Esophagus squamous epithelium (tissue), 5 donors: ENCODE results near the gene KCNH6. TPM values are rescaled to one million over a fixed set of nuclear protein-coding genes. Genes with fewer than 3 reads are reported as not detected.
A peak's percentile ranks its signal among the peaks of the same experiment; 100 is the strongest.

Experiments
- DNase-seq: peaks from one replicate; lab custom pipeline; 2025; lab: John Stamatoyannopoulos, UW
- H3K27ac ChIP-seq, 4 donors: fragments of 200-600 bp; sonication (generic); one replicate each; pipeline ENCODE4 v1.5.1; 2016 to 2019; ENCODE audit warnings: mild to moderate bottlenecking in 1 of 4
- H3K27me3 ChIP-seq, 4 donors: fragments of 200-600 bp; sonication (generic); 1 replicate in 3 of 4; 2 replicates in 1 of 4; pipeline versions ENCODE4 v1.5.1 to v1.6.0; 2017 to 2021; ENCODE audit warnings: antibody characterized with exemption in 1 of 4
- H3K36me3 ChIP-seq, 3 donors: fragments of 200-600 bp; sonication (generic); one replicate each; pipeline ENCODE4 v1.5.1; 2016 to 2019
- H3K4me1 ChIP-seq, 3 donors: fragments of 200-600 bp; sonication (generic); one replicate each; pipeline ENCODE4 v1.5.1; 2017 to 2019
- H3K4me3 ChIP-seq, 4 donors: fragments of 200-600 bp; sonication (generic); 1 replicate in 3 of 4; 2 replicates in 1 of 4; pipeline ENCODE4 v1.5.1; 2016 to 2019; ENCODE audit warnings: mild to moderate bottlenecking in 2 of 4, moderate library complexity in 1 of 4
- H3K9me3 ChIP-seq, 3 donors: fragments of 200-600 bp; sonication (generic); one replicate each; pipeline ENCODE4 v1.5.1; 2016 to 2019
- CTCF ChIP-seq, 6 experiments: fragments of 450-650 bp in 4 of 6; fragments of 200-600 bp in 2 of 6; sonication (generic) in 2 of 6; IDR thresholded peaks; one replicate each; pipeline ENCODE4 v1.5.1; 2016 to 2019; ENCODE audit warnings: antibody characterized with exemption in 6 of 6, mild to moderate bottlenecking in 4 of 6, moderate library complexity in 4 of 6
- POLR2A ChIP-seq, 4 donors: fragments of 450-650 bp; IDR thresholded peaks; one replicate each; pipeline ENCODE4 v1.6.1; 2017; ENCODE audit warnings: antibody characterized with exemption in 4 of 4, mild to moderate bottlenecking in 4 of 4, moderate library complexity in 3 of 4
- WGBS, 2 donors: methylation state at CpG; one replicate each; pipeline ENCODE4 v1.1.5; 2018; 5-methylcytosine and 5-hydroxymethylcytosine counted together
- intact Hi-C: fragments of 100-400 bp; cut with DNase I; formaldehyde crosslinking; loops from one replicate; pipeline ENCODE4 v1.15.0; 2022
- total RNA-seq, 4 donors: library from RNA; depleted of rRNA; stranded (reverse); fragments of >200 nt; gene quantifications; one replicate each; pipeline ENCODE4 v1.1.0, GENCODE V29; 2016
- donor health status: DM: yes; HTN: yes; CAD: no.

KCNH6 gene
- not detected for total RNA-seq

- no peaks in the 10 kb centered on the region for H3K9me3 ChIP-seq
- intact Hi-C loops = no loop called here
- H3K4me3 ChIP-seq = peak within 1 kb of the TSS in 2 of 4 donors; percentile 26 to 42
- H3K27me3 ChIP-seq = peaks cover 0 to 84% (median 0%) of the 10 kb centered on the region in 4 donors
- H3K27ac ChIP-seq = no peak within 1 kb of the TSS
- no peak for TF ChIP-seq POLR2A (IDR thresholded peaks at IDR 0.05)
- TF ChIP-seq CTCF (IDR thresholded peaks at IDR 0.05) = no peak
- H3K4me1 ChIP-seq = peaks cover 0 to 9% (median 5%) of the 10 kb centered on the region in 3 donors
- no peaks in the 10 kb centered on the region for H3K36me3 ChIP-seq
- 33 to 50% methylated on average over 5 to 12 of the region's 38 CpGs for WGBS, 2 donors
- DNase-seq = no peak
Observed at GRCh38 chr17:63523253-63523855, at the start of gene KCNH6. KCNH6 (plus strand) TSS chr17:63523358; CDS start chr17:63523414, 56 bp downstream.

- Histone ChIP-seq H3K9me3 (no peaks in the 10 kb centered on the region), H3K4me3 (no peak overlapping the region), H3K4me1 (peaks cover 19 to 43% (median 29%) of the 10 kb centered on the region in 3 donors), H3K27ac (no peak overlapping the region), H3K27me3 (peaks cover 0 to 79% (median 7%) of the 10 kb centered on the region in 4 donors), H3K36me3 (no peaks in the 10 kb centered on the region)
- no peak for DNase-seq
- intact Hi-C loops = no loop called here
- TF ChIP-seq POLR2A (IDR thresholded peaks at IDR 0.05) (no peak), CTCF (IDR thresholded peaks at IDR 0.05) (no peak)
- WGBS, 2 donors = 18 to 32% methylated on average over 3 of the region's 3 CpGs
Observed at GRCh38 chr17:63474174-63474573, 49.0 kb upstream of the KCNH6 start.

- no peaks in the 10 kb centered on the region for H3K9me3 ChIP-seq
- peaks cover 19 to 45% (median 29%) of the 10 kb centered on the region in 3 donors for H3K4me1 ChIP-seq
- no peak overlapping the region for H3K4me3 ChIP-seq
- no peak for DNase-seq
- peaks cover 0 to 85% (median 7%) of the 10 kb centered on the region in 4 donors for H3K27me3 ChIP-seq
- intact Hi-C loops = no loop called here
- H3K27ac ChIP-seq = peak overlapping the region in 2 of 4 donors; percentile 3 to 36
- H3K36me3 ChIP-seq = no peaks in the 10 kb centered on the region
- no peak for TF ChIP-seq CTCF (IDR thresholded peaks at IDR 0.05)
- TF ChIP-seq POLR2A (IDR thresholded peaks at IDR 0.05) = no peak
- 65 to 81% methylated on average over 9 of the region's 10 CpGs for WGBS, 2 donors
Observed at GRCh38 chr17:63474586-63475460, 48.3 kb upstream of the KCNH6 start.

- H3K9me3 ChIP-seq = no peaks in the 10 kb centered on the region
- peak overlapping the region in 2 of 4 donors; percentile 60 to 76 for H3K4me3 ChIP-seq
- intact Hi-C loops = no loop called here
- 50 to 70% methylated on average over 6 to 13 of the region's 28 CpGs for WGBS, 2 donors
- DNase-seq = no peak
- no peak for TF ChIP-seq CTCF (IDR thresholded peaks at IDR 0.05)
- TF ChIP-seq POLR2A (IDR thresholded peaks at IDR 0.05) = no peak
- H3K4me1 ChIP-seq = peaks cover 19 to 45% (median 29%) of the 10 kb centered on the region in 3 donors
- H3K36me3 ChIP-seq = no peaks in the 10 kb centered on the region
- peak overlapping the region in 2 of 4 donors; percentile 11 to 57 for H3K27ac ChIP-seq
- peaks cover 0 to 83% (median 7%) of the 10 kb centered on the region in 4 donors for H3K27me3 ChIP-seq
Observed at GRCh38 chr17:63475491-63476412, 47.4 kb upstream of the KCNH6 start.
